ENCODE data around the gene CDK14.
"Not testable (repeated sequence)": the region's sequence is repeated elsewhere in the genome, so short reads cannot be mapped to it uniquely, and the experiment has no call there.

The CDK14 gene

DNA sequence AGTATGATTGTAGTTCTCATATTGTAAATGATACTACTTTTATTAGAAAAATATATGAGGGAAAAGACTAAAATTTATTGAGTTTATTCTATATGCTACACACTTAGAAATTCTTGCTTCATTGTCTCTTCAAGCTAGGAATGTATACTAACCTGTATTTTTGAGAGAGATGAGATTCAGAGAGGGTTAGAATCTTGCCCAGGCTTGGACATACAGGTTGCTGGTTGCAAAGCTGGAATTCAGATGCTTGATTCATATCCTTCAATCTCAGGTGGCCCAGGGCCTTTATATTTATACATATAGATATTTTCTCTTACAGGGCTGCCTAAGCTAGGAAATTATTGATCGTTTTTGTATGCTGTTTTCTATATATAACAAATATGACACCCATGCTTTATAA is 324.2 kb downstream of the CDK14 start:
- DNase-seq = no peak

DNA sequence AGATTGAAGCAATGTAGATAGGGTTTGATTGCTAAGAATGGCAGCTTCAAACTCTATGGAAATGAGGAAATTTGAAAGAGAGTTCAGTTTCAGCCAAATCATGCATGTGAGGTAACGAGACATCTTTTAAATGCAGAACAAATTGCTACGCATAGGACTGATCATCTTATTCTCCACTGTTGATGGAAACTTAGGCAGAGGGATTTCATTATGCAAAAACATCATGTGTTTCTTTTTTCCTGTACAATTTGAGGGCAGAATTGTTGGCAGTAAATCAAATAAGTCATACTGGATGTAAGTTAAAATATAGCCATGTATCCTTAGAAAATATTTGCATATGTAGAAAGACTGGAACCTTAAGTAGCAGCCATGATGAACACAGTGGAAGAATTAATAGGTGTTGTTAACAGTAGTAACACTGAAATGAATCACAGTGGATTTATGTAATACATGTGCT is 327.4 kb downstream of the CDK14 start:
- DNase-seq = no peak

GRCh38 chr7:90928700-90929424 is 332.7 kb downstream of the CDK14 start:
- DNase-seq = not testable (repeated sequence)

GRCh38 chr7:90931986-90932916 is 336.1 kb downstream of the CDK14 start:
- no peak for DNase-seq

DNA sequence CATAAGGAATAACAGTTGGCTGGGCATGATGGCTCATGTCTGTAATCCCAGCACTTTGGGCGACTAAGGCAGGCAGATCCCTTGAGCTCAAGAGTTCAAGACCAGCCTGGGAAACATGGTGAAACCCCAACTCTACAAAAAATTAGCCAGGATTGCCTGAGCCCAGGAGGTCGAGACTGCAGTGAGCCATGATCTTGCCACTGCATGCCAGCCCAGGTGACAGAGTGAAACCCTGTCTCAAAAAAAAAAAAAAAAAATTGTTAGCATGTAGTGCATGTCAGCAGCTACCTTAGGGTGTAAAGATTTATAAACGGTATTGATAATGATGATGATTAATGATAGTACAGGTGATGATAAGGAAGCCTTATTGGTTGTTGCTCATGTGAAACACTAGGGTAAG is 336.9 kb downstream of the CDK14 start:
- DNase-seq = no peak

- DNase-seq = no peak
These were observed 337.9 kb downstream of the CDK14 start for GRCh38 chr7:90933984-90934383.

DNA sequence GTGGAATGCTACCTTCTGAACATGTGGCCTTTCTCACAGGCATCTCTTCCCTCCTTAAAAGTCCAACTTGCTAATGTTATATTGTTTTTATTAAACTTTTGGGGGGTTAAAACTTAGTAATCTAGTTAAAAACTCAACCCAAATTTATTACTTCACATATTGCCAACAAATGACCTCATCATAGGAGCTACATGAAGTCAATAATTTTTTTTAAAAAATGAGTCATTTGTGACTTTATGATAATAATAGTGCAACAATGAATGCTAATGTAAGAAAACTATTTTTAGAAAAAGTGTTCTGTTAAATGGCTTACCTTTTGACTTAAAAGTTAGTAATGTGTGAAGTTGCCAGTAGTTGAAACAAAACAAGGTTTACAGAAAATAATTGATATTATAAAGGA is 342.2 kb downstream of the CDK14 start:
- no peak for DNase-seq

- no peak for DNase-seq
These were observed 343.5 kb downstream of the CDK14 start for GRCh38 chr7:90939666-90940065.

- no peak for DNase-seq
These were observed 347.9 kb downstream of the CDK14 start for GRCh38 chr7:90944021-90944420.

- no peak for DNase-seq
These were observed 349.1 kb downstream of the CDK14 start for GRCh38 chr7:90945104-90945787.

GRCh38 chr7:90946730-90947501 is 350.8 kb downstream of the CDK14 start:
- no peak for DNase-seq

- no peak for DNase-seq
These were observed 352.0 kb downstream of the CDK14 start for GRCh38 chr7:90948085-90948484.

DNA sequence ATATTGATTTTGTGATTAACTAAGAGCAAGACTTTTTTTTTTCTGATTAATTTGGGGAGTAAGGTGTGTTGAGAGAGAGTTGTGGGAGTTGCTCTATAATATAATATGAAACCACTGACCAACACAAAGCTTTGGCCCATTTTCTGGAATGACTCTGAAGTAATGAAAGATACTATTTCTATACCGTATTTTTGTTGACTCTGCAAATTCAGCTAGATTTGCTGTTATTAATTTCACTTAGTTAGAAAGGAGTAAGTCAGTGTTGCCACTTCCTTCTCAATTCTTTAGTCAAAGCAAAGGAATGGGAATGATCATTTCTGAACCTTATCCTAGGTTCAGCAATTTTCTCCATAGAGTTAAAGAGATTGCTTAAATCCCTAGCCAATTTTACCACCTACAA is 355.1 kb downstream of the CDK14 start:
- DNase-seq = no peak

DNA sequence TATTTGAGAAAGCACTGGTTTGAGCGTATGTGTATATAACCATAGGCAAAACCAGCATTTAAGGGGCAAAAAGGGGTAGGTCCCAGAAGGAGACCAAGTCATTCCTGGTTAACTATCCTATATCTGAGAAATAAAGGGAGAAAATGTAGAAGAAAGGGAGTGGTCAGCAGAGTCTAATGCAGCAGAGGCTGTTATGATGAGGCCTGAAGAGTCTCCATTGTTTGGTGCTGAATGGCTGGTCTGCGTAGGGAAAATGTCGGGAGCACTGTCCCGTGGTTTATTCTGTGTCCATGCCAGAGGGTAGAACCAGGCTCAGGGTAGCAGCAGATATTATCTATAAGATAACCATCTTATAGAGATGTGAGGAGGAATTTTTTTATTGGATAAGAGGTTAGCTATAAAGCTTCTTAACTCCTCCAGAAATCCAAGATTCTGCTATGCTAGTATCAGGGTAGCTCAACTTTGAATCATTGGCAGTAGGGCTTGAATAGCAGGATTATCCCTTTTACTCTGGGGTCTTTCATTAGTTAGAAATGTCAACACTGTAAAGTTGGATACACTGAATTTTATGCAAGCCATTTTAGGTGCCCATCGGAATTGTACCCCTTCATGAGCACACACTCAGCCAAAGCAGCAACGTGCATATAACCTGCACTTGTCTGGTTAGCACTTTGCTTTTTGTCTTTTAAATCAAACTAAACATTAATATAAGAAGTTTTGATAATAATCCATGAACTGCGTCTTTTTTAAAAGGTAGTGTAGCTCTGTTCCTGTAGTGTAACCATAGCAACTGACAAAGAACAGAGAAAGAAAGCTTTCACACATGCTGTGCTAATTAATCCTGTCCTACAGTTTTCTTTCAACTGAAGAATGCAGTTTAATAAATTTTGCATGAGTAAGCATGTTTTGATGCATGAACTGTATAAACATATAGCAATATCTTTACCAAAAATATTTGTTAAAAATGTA is 356.1 kb downstream of the CDK14 start:
- DNase-seq = no peak

DNA sequence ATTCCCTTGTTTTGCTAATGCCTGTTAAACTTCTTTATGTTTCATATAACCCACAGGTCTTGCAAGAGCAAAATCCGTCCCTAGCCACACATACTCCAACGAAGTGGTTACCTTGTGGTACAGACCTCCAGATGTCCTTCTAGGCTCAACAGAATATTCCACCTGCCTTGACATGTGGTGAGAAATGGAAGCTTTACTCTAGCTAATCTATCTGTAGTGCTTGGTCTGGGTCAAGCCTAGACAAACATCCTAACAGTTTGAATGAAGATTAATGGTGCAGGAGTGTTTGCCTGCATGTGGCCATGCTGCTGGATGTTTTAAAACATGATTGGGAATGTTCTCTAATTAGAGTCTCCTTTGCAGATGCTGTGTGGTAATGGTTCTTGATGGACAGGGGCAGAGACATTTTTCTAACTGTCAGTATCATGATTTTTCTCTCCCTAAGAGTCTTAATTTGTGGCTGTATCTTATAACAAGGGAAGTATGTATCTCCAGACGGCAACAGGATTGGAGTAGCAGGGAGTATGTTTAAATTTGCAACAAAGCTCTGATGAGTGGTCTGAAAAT is 359.6 kb downstream of the CDK14 start:
- no peak for DNase-seq

DNA sequence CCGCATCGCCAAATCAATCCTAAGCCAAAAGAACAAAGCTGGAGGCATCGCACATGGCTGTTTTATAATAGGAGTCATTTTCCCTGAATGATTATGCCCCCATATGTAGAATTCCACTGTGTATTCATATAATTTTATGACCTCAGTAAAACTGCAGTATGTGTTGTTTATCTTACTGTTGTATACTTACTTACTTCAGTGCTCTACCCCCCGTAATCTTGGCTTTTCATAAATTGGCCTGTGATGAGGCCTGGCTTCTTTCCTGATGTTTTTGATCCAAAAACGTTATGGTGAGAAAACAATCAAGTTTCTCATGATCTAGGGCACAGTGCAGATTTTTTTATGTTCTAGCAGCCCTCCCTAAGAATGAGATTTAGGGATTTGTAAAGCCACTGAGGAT is 361.8 kb downstream of the CDK14 start:
- DNase-seq = no peak

DNA sequence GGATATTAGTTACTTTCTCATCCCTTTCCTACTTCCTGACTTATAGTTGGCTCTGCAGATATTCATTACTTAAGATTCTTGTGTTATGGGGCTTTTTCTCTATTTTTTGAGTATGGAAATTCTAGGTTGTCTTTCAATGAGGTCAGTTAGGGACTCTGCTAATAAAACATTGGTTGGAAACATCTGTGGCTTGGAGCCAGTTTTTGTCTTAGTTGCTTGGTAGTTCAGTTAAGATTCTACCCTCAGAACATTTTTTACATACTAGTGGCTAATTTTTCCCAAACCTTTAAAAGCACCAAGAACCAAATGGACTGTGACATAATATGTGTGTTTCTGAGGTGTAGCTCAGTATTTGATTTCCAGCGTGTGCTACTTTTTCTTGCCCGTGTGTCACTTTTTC is 362.5 kb downstream of the CDK14 start:
- no peak for DNase-seq

GRCh38 chr7:90961037-90961725 is 365.1 kb downstream of the CDK14 start:
- DNase-seq = no peak

DNA sequence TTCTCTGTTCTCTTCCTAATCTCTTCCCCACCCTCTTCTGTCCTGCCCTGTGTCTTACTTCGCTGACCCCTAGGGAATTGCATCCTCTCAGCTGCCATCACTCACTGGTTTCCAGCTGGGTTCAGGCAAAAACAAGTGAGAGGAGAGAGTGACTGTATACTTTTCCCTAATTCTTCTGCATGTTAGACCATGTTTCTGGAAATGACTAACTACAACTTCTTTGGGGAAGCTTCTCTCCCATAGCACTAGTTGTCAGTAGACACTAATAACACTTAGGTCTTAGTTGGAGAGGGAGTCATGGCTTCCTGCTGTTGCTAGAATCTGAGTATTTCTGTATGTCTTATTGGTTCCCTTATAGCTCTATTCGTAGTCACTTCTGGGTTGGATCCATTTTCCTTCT is 369.1 kb downstream of the CDK14 start:
- DNase-seq = no peak

DNA sequence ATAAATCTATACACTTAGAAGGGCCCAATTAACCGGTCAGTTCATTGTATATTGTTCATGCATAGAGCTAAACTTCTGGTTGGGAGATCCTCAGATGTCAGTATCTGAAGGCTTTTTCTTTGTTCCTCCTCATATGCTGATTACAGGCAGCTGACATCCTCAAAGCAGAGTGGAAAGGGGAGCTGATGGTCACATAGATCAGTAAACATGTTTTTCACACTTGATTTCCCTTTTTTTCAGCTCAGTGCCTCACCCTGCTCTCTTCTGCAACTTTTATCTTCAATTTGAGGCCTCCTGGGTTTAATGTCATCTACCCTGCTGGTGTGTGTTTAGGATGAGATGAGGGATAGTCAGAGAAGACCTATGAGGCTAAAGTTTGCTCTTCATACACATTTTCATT is 370.2 kb downstream of the CDK14 start:
- DNase-seq = no peak

DNA sequence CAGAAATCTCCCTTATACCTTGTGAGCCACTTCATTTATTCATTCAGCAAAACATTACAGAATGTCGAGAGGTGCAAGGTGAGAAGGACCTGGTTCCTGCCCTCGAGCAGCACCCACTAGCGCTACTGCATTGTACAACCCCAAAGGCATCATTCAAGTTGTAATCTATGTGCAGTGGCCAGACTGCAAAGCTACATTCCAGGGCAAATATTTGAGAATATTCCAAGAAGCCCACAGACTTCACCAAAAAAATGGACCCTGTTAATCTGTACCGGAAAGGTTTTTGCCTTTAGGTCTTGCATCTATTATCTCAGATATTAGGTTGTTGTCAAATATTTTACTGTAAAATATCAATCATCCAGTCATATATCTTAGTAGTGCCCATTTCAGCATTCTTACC is 372.8 kb downstream of the CDK14 start:
- no peak for DNase-seq

Measured in activated CD4-positive, alpha-beta T cell treated with anti-CD3 and anti-CD28 coated beads, Interleukin-2, Interleukin-6, amounts not matched to agents 100 ng/mL and 50 ng/mL, durations not matched to agents 16 hours and 8 hours (primary cell).